Ascending aorta (tissue), 2 donors: ENCODE results near the gene PHACTR3. TPM values are rescaled to one million over a fixed set of nuclear protein-coding genes. Genes with fewer than 3 reads are reported as not detected.

Experiments
- DNase-seq, 2 donors: peaks; one replicate each; pipeline ENCODE4 v3.0.0-alpha.2; 2019; ENCODE audit warnings: low spot score in 2 of 2
- H3K27ac ChIP-seq, 2 donors: fragments of 200-600 bp; sonication (generic); one replicate each; pipeline ENCODE4 v1.5.1; 2016 to 2017; ENCODE audit warnings: mild to moderate bottlenecking in 1 of 2
- H3K27me3 ChIP-seq: fragments of 200-600 bp; sonication (generic); one replicate; pipeline ENCODE4 v1.5.1; 2017
- H3K36me3 ChIP-seq, 2 donors: fragments of 200-600 bp; sonication (generic); one replicate each; pipeline ENCODE4 v1.5.1; 2016
- H3K4me1 ChIP-seq, 2 donors: fragments of 200-600 bp; sonication (generic); one replicate each; pipeline ENCODE4 v1.5.1; 2016 to 2017; ENCODE audit warnings: mild to moderate bottlenecking in 1 of 2
- H3K4me3 ChIP-seq, 2 donors: fragments of 200-600 bp; sonication (generic); one replicate each; pipeline ENCODE4 v1.5.1; 2016 to 2017; ENCODE audit warnings: mild to moderate bottlenecking in 1 of 2
- H3K9me3 ChIP-seq, 2 donors: fragments of 200-600 bp; sonication (generic); one replicate each; pipeline ENCODE4 v1.5.1; 2016
- intact Hi-C: fragments of 100-400 bp; cut with DNase I; formaldehyde crosslinking; loops from one replicate; pipeline ENCODE4 v1.15.1; 2023
- total RNA-seq: library from RNA; depleted of rRNA; stranded (reverse); fragments of >200 nt; gene quantifications from one replicate; pipeline ENCODE4 v1.1.0, GENCODE V29; 2016
- TF ChIP-seq, protein P1 (sequence below), 3 experiments: fragments of 200-600 bp in 2 of 3; fragments of 450-650 bp in 1 of 3; sonication (generic) in 2 of 3; IDR thresholded peaks; one replicate each; pipeline ENCODE4 v1.5.1; 2016 to 2019; ENCODE audit warnings: antibody characterized with exemption in 3 of 3, mild to moderate bottlenecking in 1 of 3, moderate library complexity in 1 of 3

Gene PHACTR3
- total RNA-seq, 1 donor from 2014 or later, result not detected

DNA sequence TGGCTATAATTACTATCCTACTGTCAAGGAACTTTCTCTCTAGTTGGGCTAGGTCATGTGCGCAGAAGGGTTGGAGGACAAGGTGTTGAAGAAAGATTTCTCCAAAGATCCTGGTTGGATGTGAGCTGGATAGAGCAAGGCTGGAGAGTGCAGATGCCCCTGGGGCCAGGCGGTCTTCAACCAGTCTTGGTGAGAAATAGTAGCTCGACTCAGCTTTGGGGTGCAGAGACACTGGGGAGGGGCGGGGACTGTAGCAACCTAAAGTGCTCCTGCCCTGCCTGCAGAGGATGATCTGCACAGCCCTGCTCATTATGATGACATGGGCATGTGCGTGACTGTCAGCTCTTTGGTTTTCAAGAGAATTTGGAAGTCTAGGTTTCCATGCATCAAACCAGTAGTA is 35.9 kb downstream of the PHACTR3 start:
- no peaks in the 10 kb centered on the region for H3K27me3 ChIP-seq
- intact Hi-C loops, result no loop called here
- TF ChIP-seq, protein P1, sequence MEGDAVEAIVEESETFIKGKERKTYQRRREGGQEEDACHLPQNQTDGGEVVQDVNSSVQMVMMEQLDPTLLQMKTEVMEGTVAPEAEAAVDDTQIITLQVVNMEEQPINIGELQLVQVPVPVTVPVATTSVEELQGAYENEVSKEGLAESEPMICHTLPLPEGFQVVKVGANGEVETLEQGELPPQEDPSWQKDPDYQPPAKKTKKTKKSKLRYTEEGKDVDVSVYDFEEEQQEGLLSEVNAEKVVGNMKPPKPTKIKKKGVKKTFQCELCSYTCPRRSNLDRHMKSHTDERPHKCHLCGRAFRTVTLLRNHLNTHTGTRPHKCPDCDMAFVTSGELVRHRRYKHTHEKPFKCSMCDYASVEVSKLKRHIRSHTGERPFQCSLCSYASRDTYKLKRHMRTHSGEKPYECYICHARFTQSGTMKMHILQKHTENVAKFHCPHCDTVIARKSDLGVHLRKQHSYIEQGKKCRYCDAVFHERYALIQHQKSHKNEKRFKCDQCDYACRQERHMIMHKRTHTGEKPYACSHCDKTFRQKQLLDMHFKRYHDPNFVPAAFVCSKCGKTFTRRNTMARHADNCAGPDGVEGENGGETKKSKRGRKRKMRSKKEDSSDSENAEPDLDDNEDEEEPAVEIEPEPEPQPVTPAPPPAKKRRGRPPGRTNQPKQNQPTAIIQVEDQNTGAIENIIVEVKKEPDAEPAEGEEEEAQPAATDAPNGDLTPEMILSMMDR (IDR thresholded peaks at IDR 0.05), result no peak
- H3K36me3 ChIP-seq, result no peaks in the 10 kb centered on the region
- no peak overlapping the region for H3K27ac ChIP-seq
- H3K9me3 ChIP-seq, result no peaks in the 10 kb centered on the region
- H3K4me3 ChIP-seq, result no peak overlapping the region
- no peak for DNase-seq
- no peaks in the 10 kb centered on the region for H3K4me1 ChIP-seq

DNA sequence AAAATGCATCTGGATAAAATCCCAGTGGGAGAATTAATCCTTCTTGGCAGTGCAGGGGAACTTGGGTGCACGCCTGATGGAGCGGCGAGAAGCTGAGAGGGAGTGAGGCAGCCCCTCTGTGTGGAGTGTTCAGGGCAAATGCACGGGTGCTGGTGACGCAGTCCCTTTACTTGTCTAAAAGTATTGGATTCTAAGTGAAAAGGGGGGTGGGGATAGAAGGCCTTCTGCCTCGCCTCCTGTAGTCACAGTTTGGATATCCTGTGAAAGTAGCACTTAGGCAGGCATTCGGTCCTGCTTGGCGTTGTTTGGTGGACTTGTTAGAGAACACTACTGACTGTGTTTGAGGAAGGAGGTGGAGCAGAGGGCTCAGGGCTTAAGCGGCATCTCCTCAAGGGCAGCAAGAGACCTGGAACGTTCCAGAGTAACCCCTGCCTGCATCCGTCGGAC is 39.3 kb downstream of the PHACTR3 start:
- DNase-seq, result no peak

DNA sequence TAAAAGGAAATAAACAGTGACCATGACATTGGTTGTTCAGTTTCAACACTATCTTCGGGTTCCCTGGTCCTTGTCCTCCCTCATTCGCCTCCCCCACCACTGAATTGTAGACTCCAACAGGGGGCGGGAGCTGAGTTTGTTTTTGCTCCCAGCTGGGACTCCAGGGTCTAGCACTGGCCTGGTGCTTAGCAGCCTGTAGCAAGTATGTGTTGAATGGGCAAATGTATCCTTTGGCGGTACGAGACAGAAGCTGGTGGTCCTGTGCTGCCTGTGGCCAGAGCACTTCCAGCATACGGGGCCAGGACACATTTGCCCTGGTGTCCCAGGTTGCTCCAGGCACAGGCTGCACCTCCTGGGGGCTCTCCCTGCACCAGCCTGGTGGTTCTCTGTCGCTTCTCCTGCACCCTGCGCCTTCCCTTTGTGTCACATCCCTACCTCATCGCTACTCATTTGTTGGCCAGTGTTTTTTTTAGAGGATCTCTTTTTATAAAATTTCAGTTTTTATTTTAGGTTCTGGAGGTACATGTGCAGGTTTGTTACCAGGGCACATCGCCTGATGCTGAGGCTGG is 40.1 kb downstream of the PHACTR3 start:
- TF ChIP-seq, protein P1 (IDR thresholded peaks at IDR 0.05), result no peak
- no peaks in the 10 kb centered on the region for H3K36me3 ChIP-seq
- DNase-seq, result no peak
- H3K27me3 ChIP-seq, result no peaks in the 10 kb centered on the region
- H3K4me1 ChIP-seq, result no peaks in the 10 kb centered on the region
- intact Hi-C loops, result no loop called here
- H3K9me3 ChIP-seq, result no peaks in the 10 kb centered on the region
- no peak overlapping the region for H3K27ac ChIP-seq
- H3K4me3 ChIP-seq, result no peak overlapping the region

More for the DNA sequence above, 39.3 kb downstream of the PHACTR3 start:
- Histone ChIP-seq H3K36me3 (no peaks in the 10 kb centered on the region), H3K27me3 (no peaks in the 10 kb centered on the region), H3K9me3 (no peaks in the 10 kb centered on the region), H3K4me3 (no peak overlapping the region), H3K4me1 (no peaks in the 10 kb centered on the region), H3K27ac (no peak overlapping the region)
- TF ChIP-seq, protein P1 (IDR thresholded peaks at IDR 0.05), result no peak
- intact Hi-C loops, result no loop called here

DNA sequence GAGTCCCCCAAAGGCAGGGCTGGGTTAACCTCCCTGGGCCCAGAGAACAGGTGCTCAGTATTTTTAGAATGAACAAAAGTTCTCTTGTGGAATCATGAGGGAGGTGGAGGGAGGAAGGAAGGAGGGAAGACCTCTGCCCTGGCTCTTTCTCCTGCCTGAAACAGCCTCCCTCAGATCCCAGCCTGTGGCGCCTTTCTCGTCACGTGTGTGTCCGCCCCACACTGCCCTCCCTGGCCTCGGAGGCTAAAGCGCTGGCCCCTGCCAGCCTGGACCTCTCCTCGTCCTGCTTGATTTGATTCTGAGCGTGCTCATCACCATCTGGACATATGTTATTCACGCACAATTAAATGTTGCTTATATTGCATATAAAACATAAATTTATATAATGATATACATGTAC is 40.9 kb downstream of the PHACTR3 start:
- Histone ChIP-seq H3K9me3 (no peaks in the 10 kb centered on the region), H3K36me3 (no peaks in the 10 kb centered on the region), H3K27ac (no peak overlapping the region), H3K4me3 (no peak overlapping the region), H3K27me3 (no peaks in the 10 kb centered on the region), H3K4me1 (no peaks in the 10 kb centered on the region)
- no peak for DNase-seq
- intact Hi-C loops, result no loop called here
- TF ChIP-seq, protein P1 (IDR thresholded peaks at IDR 0.05), result no peak

DNA sequence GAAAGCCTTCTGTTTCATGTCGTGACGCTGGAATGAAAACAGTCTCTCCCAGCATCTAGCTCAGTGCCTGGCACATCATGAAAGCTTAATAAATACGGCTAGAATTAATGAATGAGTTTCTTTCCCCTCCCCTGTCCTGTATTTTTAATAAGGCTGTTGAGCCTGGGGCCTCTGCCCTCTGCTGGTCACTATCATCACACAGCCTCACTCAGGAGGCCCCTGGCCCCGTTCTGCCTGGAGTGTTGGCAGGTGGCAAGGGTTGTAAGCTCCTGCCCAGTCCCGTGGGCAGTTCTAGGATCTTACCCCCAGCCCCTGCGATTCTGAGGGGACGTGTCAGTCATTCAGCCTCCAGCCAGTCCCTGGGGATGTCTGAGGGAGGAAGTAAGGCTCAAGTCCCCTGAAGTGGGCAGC is 41.4 kb downstream of the PHACTR3 start:
- Histone ChIP-seq H3K27me3 (no peaks in the 10 kb centered on the region), H3K27ac (no peak overlapping the region), H3K36me3 (no peaks in the 10 kb centered on the region), H3K4me1 (no peaks in the 10 kb centered on the region), H3K9me3 (no peaks in the 10 kb centered on the region), H3K4me3 (no peak overlapping the region)
- intact Hi-C loops, result no loop called here
- no peak for DNase-seq
- TF ChIP-seq, protein P1 (IDR thresholded peaks at IDR 0.05), result no peak

DNA sequence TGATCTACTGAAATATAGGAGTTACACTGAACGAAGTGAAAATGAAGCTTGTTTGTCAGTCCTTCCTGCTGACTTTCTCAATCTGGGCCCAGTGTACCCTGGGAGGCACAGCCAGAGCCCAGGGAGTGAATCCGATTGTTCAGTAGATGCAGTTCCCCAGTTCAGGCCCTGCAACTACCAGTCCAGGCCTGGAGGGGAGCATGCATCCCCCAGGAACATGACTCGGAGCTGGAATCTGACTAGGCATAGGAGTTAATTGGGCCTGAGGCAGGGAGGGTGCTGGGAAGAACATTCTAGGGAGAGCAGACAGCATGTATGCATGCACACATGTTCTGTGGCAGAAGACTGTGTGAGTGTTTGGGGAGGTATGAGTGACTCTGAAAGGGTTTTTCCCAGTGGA is 42.1 kb downstream of the PHACTR3 start:
- Histone ChIP-seq H3K4me3 (no peak overlapping the region), H3K36me3 (no peaks in the 10 kb centered on the region), H3K27me3 (no peaks in the 10 kb centered on the region), H3K4me1 (no peaks in the 10 kb centered on the region), H3K9me3 (no peaks in the 10 kb centered on the region), H3K27ac (no peak overlapping the region)
- intact Hi-C loops, result no loop called here
- DNase-seq, result no peak
- TF ChIP-seq, protein P1 (IDR thresholded peaks at IDR 0.05), result no peak
